HFFc6 (cell line): ENCODE measurements around the gene FCN1. TPM values are rescaled to one million over a fixed set of nuclear protein-coding genes. Genes with fewer than 3 reads are reported as not detected.

Source experiments
- DNase-seq: peaks from one replicate; pipeline ENCODE4 v3.0.0-alpha.2; 2018
- H3K27ac Mint-ChIP-seq: 2 replicates; pipeline ENCODE4 v1.8.0; 2020; ENCODE audit warnings: mild to moderate bottlenecking, mixed read lengths
- H3K27me3 Mint-ChIP-seq: 2 replicates; pipeline ENCODE4 v1.8.0; 2021; ENCODE audit warnings: mild to moderate bottlenecking, moderate library complexity, mixed read lengths; ENCODE audit not compliant: insufficient read depth
- H3K36me3 Mint-ChIP-seq: 2 replicates; pipeline ENCODE4 v1.8.0; 2021; ENCODE audit warnings: low read depth, mixed read lengths
- H3K4me1 Mint-ChIP-seq: 2 replicates; pipeline ENCODE4 v1.8.0; 2020; ENCODE audit warnings: low read depth, mixed read lengths
- H3K4me3 Mint-ChIP-seq: 2 replicates; pipeline ENCODE4 v1.8.0; 2020; ENCODE audit warnings: mild to moderate bottlenecking, moderate library complexity, mixed read lengths
- H3K9me3 Mint-ChIP-seq: 2 replicates; pipeline ENCODE4 v1.8.0; 2020; ENCODE audit warnings: mild to moderate bottlenecking, mixed read lengths
- total RNA-seq, 6 experiments: library from RNA; stranded (reverse); fragmentation: NEBNext Ultra II Directional; extraction: Animal tissue kit (Norgen Biotek cat#: 25700); gene quantifications; 2 replicates in 1 of 6; 3 replicates in 5 of 6; pipeline ENCODE4 v1.2.3, GENCODE V29; 2021
- TF ChIP-seq, protein P1 (sequence below): fragments of 200-600 bp; sonication (generic); IDR thresholded peaks from 2 replicates; pipeline ENCODE4 v1.5.0; 2021; ENCODE audit warnings: antibody characterized with exemption, mild to moderate bottlenecking

The FCN1 gene
- total RNA-seq, 6 experiments from 2014 or later, result not detected

DNA sequence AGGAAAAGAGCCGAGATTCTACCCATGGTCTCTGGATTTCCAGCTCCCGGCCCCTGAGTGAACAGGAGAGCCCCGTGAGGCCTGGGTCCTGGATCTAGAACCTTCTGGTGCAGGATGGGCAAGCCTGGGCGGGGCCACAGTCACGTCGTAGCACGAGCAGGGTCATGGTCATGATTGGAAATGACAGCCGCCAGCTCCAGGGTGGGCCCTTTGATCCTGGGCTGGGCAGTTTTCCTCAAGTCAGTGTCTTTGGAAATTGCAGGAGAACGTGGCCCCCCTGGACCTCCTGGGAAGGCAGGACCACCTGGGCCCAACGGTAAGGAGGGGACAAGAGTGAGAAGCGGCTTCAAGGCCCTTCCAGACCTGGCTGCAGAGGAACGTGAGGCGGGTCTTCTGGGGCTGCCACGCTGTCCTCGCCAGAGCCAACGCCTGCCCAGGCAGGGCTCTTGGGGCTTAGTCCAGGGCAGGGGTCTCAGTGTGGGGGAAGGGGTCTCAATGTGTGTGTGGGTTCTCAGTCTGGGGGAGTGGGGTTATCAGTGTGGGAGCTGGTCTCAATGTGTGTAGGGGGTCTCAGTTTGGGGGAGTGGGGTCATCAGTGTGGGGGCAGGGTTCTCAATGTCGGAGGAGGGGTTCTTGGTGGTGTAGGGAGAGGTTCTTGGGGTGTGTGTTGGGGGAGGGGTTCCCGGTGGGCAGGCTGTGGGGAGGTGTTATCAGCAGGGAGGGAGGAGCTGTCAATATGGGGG lies 34.5 kb downstream of the FCN1 start:
- H3K27ac Mint-ChIP-seq, result no peak overlapping the region
- no peaks in the 10 kb centered on the region for H3K4me1 Mint-ChIP-seq
- no peak for DNase-seq
- TF ChIP-seq, protein P1, sequence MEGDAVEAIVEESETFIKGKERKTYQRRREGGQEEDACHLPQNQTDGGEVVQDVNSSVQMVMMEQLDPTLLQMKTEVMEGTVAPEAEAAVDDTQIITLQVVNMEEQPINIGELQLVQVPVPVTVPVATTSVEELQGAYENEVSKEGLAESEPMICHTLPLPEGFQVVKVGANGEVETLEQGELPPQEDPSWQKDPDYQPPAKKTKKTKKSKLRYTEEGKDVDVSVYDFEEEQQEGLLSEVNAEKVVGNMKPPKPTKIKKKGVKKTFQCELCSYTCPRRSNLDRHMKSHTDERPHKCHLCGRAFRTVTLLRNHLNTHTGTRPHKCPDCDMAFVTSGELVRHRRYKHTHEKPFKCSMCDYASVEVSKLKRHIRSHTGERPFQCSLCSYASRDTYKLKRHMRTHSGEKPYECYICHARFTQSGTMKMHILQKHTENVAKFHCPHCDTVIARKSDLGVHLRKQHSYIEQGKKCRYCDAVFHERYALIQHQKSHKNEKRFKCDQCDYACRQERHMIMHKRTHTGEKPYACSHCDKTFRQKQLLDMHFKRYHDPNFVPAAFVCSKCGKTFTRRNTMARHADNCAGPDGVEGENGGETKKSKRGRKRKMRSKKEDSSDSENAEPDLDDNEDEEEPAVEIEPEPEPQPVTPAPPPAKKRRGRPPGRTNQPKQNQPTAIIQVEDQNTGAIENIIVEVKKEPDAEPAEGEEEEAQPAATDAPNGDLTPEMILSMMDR, result no peak
- H3K9me3 Mint-ChIP-seq, result no peaks in the 10 kb centered on the region
- no peaks in the 10 kb centered on the region for H3K36me3 Mint-ChIP-seq
- peaks cover 42% of the 10 kb centered on the region for H3K27me3 Mint-ChIP-seq
- no peak overlapping the region for H3K4me3 Mint-ChIP-seq

DNA sequence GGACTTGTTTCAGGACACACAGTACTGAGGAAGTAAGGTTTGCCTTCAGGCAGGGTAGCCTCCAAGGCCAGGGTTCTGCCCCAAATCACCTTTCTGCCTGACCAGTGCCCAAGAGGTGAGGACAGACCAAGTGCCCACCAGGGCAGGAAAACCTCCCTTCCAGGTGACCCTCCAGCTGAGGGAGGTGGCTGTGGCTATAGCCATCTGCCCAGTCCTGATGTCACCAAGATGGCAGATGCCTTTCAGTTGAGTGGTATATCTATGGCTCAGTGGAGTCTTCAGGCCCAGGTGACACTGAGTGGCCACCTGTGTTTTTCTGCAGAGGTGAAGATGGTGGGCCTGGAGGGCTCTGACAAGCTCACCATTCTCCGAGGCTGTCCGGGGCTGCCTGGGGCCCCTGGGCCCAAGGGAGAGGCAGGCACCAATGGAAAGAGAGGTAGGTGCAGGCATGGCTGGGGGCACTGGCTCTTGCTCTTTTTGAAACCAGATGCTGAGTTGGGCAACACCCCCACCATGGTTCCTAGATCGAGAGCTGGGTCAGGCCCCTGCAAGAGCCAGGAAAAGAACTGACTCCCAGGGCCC lies 35.4 kb downstream of the FCN1 start:
- Mint-ChIP-seq H3K4me1 (no peaks in the 10 kb centered on the region), H3K27ac (no peak overlapping the region), H3K36me3 (no peaks in the 10 kb centered on the region), H3K4me3 (no peak overlapping the region), H3K9me3 (no peaks in the 10 kb centered on the region), H3K27me3 (peaks cover 43% of the 10 kb centered on the region)
- TF ChIP-seq, protein P1, result no peak
- no peak for DNase-seq

DNA sequence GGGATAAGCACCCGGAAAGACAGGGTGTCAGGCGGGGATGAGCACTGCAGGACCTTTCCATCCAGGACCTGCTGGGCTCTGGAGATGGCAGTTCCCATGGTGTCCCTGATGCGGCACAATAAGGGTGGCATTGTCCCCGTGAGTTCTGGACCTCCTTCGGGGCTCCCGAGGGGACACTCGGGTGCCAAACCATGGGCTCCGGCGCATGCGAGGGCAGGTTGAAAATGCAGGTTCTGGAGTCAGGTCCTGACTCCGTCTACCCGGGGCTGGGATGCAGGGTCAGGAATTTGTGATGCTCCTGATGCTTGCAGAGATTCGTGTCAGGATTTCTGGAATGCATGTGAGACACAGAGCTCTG lies 36.4 kb downstream of the FCN1 start:
- TF ChIP-seq, protein P1, result no peak
- Mint-ChIP-seq H3K27ac (no peak overlapping the region), H3K9me3 (no peaks in the 10 kb centered on the region), H3K27me3 (peaks cover 35% of the 10 kb centered on the region), H3K4me3 (no peak overlapping the region), H3K36me3 (no peaks in the 10 kb centered on the region), H3K4me1 (no peaks in the 10 kb centered on the region)
- DNase-seq, result no peak

DNA sequence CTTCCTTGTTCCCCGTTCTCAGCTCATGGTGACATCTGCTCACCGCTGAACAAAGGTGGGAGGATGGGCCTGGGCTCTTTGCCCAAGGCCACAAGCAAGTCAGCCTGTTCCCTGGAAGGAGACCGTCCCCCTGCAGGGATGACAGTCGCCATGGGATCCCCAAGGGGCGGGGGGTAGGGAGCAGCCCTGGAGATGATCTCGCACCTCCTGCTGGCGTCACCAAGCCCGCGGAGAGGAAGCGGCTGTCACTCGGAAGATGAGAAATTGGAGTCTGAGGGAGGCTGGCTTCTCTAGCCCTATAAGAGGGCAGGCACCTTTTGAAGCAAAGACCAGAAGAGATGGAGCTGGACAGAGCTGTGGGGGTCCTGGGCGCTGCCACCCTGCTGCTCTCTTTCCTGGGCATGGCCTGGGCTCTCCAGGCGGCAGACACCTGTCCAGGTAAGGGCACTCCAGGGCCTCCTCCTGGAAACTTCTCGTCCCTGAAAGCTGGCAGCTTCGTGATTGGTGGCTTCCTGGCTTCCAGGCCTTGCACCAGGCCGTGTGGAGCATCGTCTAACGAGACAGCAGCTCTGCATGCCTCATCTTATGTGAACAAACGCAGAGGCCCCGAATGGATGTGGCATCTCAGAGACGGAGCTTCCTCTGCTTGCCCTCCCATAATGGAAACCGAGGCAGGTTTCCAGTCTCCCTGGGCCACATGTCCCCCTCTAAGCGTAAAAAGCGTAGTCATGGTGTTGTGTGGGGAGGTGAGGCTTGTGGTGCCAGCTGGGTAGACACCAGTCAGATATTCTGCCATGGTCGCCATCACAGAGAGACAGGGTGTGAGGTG lies 37.0 kb downstream of the FCN1 start, which contains the start of gene FCN2:
Gene FCN2 (plus strand): TSS at position 327 of the 829 bp plus-strand sequence. CDS start 12 bp downstream, at position 339.
- Mint-ChIP-seq H3K27me3 (peaks cover 40% of the 10 kb centered on the region), H3K27ac (no peak within 1 kb of the TSS), H3K4me1 (no peaks in the 10 kb centered on the region), H3K36me3 (no peaks in the 10 kb centered on the region), H3K9me3 (no peaks in the 10 kb centered on the region), H3K4me3 (no peak within 1 kb of the TSS)
- TF ChIP-seq, protein P1, result no peak
- DNase-seq, result no peak

DNA sequence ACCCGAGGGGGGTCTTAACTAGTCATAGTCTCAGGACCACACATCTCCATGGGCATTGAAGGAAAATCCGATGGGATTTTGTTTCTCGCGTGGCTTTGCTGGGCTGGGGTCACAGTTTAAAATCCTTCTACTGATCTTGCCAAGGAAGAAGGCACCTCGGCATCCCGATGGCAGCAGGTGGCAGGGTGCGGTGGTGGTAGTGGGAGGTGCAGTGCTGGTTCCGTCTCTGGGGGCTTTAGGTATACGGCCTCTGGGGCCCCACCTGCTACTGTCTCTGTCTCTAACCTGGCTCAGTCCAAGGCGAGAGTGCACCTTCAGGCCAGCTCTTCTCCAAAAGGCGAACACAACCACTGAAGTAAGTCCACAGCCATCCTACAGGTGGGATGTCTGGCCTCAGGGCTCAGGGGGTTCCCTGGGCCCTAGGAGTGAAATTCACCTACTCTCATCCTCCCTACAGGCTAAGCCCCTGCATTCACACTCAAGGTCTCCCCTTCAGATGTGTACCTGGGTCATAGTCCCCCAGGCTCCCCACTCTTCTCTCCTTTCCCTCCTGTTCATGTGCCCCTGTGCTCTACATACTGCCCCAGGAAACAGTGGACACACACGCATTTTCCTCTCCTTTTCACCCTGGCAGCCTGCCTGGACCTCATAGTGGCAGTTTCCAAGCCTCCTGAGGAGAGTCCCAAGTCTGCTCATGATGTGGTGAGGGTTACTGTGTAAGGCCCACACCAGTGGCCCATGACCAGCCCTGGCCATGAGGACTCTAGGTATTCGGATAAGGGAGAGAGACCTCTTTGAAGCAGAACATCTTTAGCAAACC lies 37.8 kb downstream of the FCN1 start:
- H3K36me3 Mint-ChIP-seq, result no peaks in the 10 kb centered on the region

More for the DNA sequence above, 37.8 kb downstream of the FCN1 start:
- Mint-ChIP-seq H3K4me1 (no peaks in the 10 kb centered on the region), H3K27me3 (peaks cover 44% of the 10 kb centered on the region), H3K9me3 (no peaks in the 10 kb centered on the region), H3K4me3 (no peak overlapping the region), H3K27ac (no peak overlapping the region)
- DNase-seq, result no peak
- TF ChIP-seq, protein P1, result no peak
